ENCODE measurements around the gene SEC22C. TPM values are rescaled to one million over a fixed set of nuclear protein-coding genes. Genes with fewer than 3 reads are reported as not detected.

Gene SEC22C
- polyA plus RNA-seq, 1 donor from 2014 or later: 93.6 TPM

DNA sequence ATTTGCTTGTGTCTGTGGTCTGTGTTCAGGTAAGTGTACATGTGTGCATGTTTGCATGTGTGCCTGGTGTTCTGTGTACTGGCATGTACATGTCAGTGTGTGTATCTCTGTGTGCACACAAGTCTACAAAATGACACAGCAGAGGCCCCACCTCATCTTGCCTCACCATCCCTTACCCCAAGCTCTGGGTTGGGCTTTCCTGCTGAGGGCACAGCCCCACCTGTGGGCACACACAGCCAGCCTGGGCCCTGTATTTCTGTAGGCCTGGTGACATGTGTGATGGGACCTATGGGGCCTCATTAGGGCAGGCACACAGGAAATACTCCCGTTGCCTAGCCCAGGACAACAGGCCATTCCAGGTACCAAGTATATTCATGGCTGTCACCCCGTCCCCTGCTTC lies 65.8 kb downstream of the SEC22C start:
- H3K9me2 ChIP-seq (ENCODE audit: insufficient read depth, low read length): no peaks in the 10 kb centered on the region
- no peak overlapping the region for H3K4me3 ChIP-seq (ENCODE audit: low read length)
- H3K36me3 ChIP-seq (ENCODE audit: insufficient read depth, low read length): no peaks in the 10 kb centered on the region
- no peaks in the 10 kb centered on the region for H3K27me3 ChIP-seq (ENCODE audit: insufficient read depth, low read depth, low read length)
- H3K9ac ChIP-seq (ENCODE audit: low read length): no peak overlapping the region
- H3K4me2 ChIP-seq (ENCODE audit: low read length): no peak overlapping the region
- H3K79me2 ChIP-seq (replicated peaks; ENCODE audit: insufficient read depth, low read length): no peaks in the 10 kb centered on the region
- no peak for TF ChIP-seq RAD21 (conservative IDR thresholded peaks at IDR 0.05)
- no peaks in the 10 kb centered on the region for H4K20me1 ChIP-seq (ENCODE audit: insufficient read depth)
- H2AFZ ChIP-seq (ENCODE audit: low read depth, low read length): no peak overlapping the region
- no peaks in the 10 kb centered on the region for H3K9me3 ChIP-seq (ENCODE audit: low read length)
- H3F3A ChIP-seq (ENCODE audit: insufficient read depth, low read length, poor library complexity, severe bottlenecking): no peaks in the 10 kb centered on the region
- H3K27ac ChIP-seq (ENCODE audit: low read length): no peak overlapping the region

- Histone ChIP-seq H3K9me2 (ENCODE audit: insufficient read depth, low read length) (no peaks in the 10 kb centered on the region), H4K20me1 (ENCODE audit: insufficient read depth) (no peaks in the 10 kb centered on the region), H3K4me2 (ENCODE audit: low read length) (no peak overlapping the region), H3K79me2 (replicated peaks; ENCODE audit: insufficient read depth, low read length) (no peaks in the 10 kb centered on the region), H3K27me3 (ENCODE audit: insufficient read depth, low read depth, low read length) (no peaks in the 10 kb centered on the region), H3K4me3 (ENCODE audit: low read length) (no peak overlapping the region), H3K9ac (ENCODE audit: low read length) (no peak overlapping the region), H3K36me3 (ENCODE audit: insufficient read depth, low read length) (no peaks in the 10 kb centered on the region), H3F3A (ENCODE audit: insufficient read depth, low read length, poor library complexity, severe bottlenecking) (no peaks in the 10 kb centered on the region), H3K27ac (ENCODE audit: low read length) (no peak overlapping the region), H2AFZ (ENCODE audit: low read depth, low read length) (no peak overlapping the region), H3K9me3 (ENCODE audit: low read length) (no peaks in the 10 kb centered on the region)
- TF ChIP-seq RAD21 (conservative IDR thresholded peaks at IDR 0.05) (no peak), MXI1 (conservative IDR thresholded peaks at IDR 0.05; ENCODE audit: poor library complexity, severe bottlenecking) (no peak)
Measured at GRCh38 chr3:42515391-42515916, 66.3 kb downstream of the SEC22C start.

GRCh38 chr3:42514876-42515275 lies 66.9 kb downstream of the SEC22C start:
- no peaks in the 10 kb centered on the region for H3F3A ChIP-seq (ENCODE audit: insufficient read depth, low read length, poor library complexity, severe bottlenecking)
- TF ChIP-seq, protein P1, sequence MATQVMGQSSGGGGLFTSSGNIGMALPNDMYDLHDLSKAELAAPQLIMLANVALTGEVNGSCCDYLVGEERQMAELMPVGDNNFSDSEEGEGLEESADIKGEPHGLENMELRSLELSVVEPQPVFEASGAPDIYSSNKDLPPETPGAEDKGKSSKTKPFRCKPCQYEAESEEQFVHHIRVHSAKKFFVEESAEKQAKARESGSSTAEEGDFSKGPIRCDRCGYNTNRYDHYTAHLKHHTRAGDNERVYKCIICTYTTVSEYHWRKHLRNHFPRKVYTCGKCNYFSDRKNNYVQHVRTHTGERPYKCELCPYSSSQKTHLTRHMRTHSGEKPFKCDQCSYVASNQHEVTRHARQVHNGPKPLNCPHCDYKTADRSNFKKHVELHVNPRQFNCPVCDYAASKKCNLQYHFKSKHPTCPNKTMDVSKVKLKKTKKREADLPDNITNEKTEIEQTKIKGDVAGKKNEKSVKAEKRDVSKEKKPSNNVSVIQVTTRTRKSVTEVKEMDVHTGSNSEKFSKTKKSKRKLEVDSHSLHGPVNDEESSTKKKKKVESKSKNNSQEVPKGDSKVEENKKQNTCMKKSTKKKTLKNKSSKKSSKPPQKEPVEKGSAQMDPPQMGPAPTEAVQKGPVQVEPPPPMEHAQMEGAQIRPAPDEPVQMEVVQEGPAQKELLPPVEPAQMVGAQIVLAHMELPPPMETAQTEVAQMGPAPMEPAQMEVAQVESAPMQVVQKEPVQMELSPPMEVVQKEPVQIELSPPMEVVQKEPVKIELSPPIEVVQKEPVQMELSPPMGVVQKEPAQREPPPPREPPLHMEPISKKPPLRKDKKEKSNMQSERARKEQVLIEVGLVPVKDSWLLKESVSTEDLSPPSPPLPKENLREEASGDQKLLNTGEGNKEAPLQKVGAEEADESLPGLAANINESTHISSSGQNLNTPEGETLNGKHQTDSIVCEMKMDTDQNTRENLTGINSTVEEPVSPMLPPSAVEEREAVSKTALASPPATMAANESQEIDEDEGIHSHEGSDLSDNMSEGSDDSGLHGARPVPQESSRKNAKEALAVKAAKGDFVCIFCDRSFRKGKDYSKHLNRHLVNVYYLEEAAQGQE (IDR thresholded peaks at IDR 0.05; ENCODE audit: borderline replicate concordance): no peak
- no peak for TF ChIP-seq CTCF (IDR thresholded peaks at IDR 0.05; ENCODE audit: poor library complexity, severe bottlenecking)
- no peak for TF ChIP-seq TAF1 (IDR thresholded peaks at IDR 0.05; ENCODE audit: low read depth)
- no peak for TF ChIP-seq SMC3 (conservative IDR thresholded peaks at IDR 0.05; ENCODE audit: poor library complexity)
- TF ChIP-seq RAD21 (conservative IDR thresholded peaks at IDR 0.05): no peak
- no peak for TF ChIP-seq MXI1 (conservative IDR thresholded peaks at IDR 0.05; ENCODE audit: poor library complexity, severe bottlenecking)
- TF ChIP-seq EP300 (conservative IDR thresholded peaks at IDR 0.05; ENCODE audit: poor library complexity, severe bottlenecking): no peak
- no peak for TF ChIP-seq EZH2 (IDR thresholded peaks at IDR 0.05; ENCODE audit: borderline replicate concordance, insufficient read depth, low read length, poor library complexity, severe bottlenecking)
- no peak for TF ChIP-seq POLR2AphosphoS5 (IDR thresholded peaks at IDR 0.05)
- no peak overlapping the region for H2AFZ ChIP-seq (ENCODE audit: low read depth, low read length)
- no peak overlapping the region for H3K27ac ChIP-seq (ENCODE audit: low read length)
- no peak overlapping the region for H3K4me2 ChIP-seq (ENCODE audit: low read length)
- no peak overlapping the region for H3K9ac ChIP-seq (ENCODE audit: low read length)
- H3K79me2 ChIP-seq (replicated peaks; ENCODE audit: insufficient read depth, low read length): no peaks in the 10 kb centered on the region
- no peaks in the 10 kb centered on the region for H3K9me3 ChIP-seq (ENCODE audit: low read length)
- H3K36me3 ChIP-seq (ENCODE audit: insufficient read depth, low read length): no peaks in the 10 kb centered on the region
- no peaks in the 10 kb centered on the region for H4K20me1 ChIP-seq (ENCODE audit: insufficient read depth)
- H3K4me3 ChIP-seq (ENCODE audit: low read length): no peak overlapping the region
- no peaks in the 10 kb centered on the region for H3K9me2 ChIP-seq (ENCODE audit: insufficient read depth, low read length)
- H3K27me3 ChIP-seq (ENCODE audit: insufficient read depth, low read depth, low read length): no peaks in the 10 kb centered on the region
